ELF-1 (cell line): Measurements from ENCODE around the gene CCDC43.
A peak's percentile ranks its signal among the peaks of the same experiment; 100 is the strongest.
"Not testable (repeated sequence)": the region's sequence is repeated elsewhere in the genome, so short reads cannot be mapped to it uniquely, and the experiment has no call there.

ENCODE experiments used
- DNase-seq: peaks from one replicate; pipeline ENCODE4 v3.0.0-alpha.2; 2016; ENCODE audit warnings: low read depth, low spot score

The CCDC43 gene

GRCh38 chr17:44672479-44673093, 17.0 kb downstream of the CCDC43 start:
- DNase-seq: no peak

GRCh38 chr17:44666006-44666405, 23.6 kb downstream of the CCDC43 start:
- no peak for DNase-seq

- DNase-seq: no peak
Measured at GRCh38 chr17:44664867-44665266, 24.7 kb downstream of the CCDC43 start.

- DNase-seq: no peak
Measured at GRCh38 chr17:44663095-44663494, 26.5 kb downstream of the CCDC43 start.

GRCh38 chr17:44661835-44662234, 27.7 kb downstream of the CCDC43 start:
- no peak for DNase-seq

GRCh38 chr17:44655983-44656710, 33.4 kb downstream of the CCDC43 start, which contains the start of gene MEIOC:
TSS of gene MEIOC (plus strand) at chr17:44656468. CDS start at chr17:44656614, 146 bp downstream.
- DNase-seq: peak; percentile 92

- no peak for DNase-seq
Measured at GRCh38 chr17:44653954-44654353, 35.6 kb downstream of the CCDC43 start.

- no peak for DNase-seq
Measured at GRCh38 chr17:44653384-44653783, 36.2 kb downstream of the CCDC43 start.

GRCh38 chr17:44652727-44653126, 36.8 kb downstream of the CCDC43 start:
- DNase-seq: no peak

- no peak for DNase-seq
Measured at GRCh38 chr17:44651228-44651627, 38.3 kb downstream of the CCDC43 start.

- no peak for DNase-seq
Measured at GRCh38 chr17:44648963-44649362, 40.6 kb downstream of the CCDC43 start.

GRCh38 chr17:44647736-44648135, 41.8 kb downstream of the CCDC43 start:
- no peak for DNase-seq

- no peak for DNase-seq
Measured at GRCh38 chr17:44646280-44646679, 43.3 kb downstream of the CCDC43 start.

- DNase-seq: no peak
Measured at GRCh38 chr17:44645341-44645740, 44.2 kb downstream of the CCDC43 start.

- DNase-seq: no peak
Measured at GRCh38 chr17:44642834-44643233, 46.7 kb downstream of the CCDC43 start.

GRCh38 chr17:44637066-44637465, 52.5 kb downstream of the CCDC43 start:
- no peak for DNase-seq

- no peak for DNase-seq
Measured at GRCh38 chr17:44636562-44636961, 53.0 kb downstream of the CCDC43 start.

- DNase-seq: not testable (repeated sequence)
Measured at GRCh38 chr17:44634401-44634800, 55.2 kb downstream of the CCDC43 start.

- DNase-seq: no peak
Measured at GRCh38 chr17:44633998-44634397, 55.6 kb downstream of the CCDC43 start.

- no peak for DNase-seq
Measured at GRCh38 chr17:44630703-44631102, 58.9 kb downstream of the CCDC43 start.

- no peak for DNase-seq
Measured at GRCh38 chr17:44629314-44629713, 60.3 kb downstream of the CCDC43 start.

- peak; percentile 95 for DNase-seq
Measured at GRCh38 chr17:44628243-44629188, 61.1 kb downstream of the CCDC43 start.
